GM19438 (cell line): ENCODE data around the gene ZNF148.

Source experiments
- ATAC-seq: cut with Tn5 transposase; IDR thresholded peaks from one replicate; pipeline ENCODE4 v1.9.1; 2021; ENCODE audit warnings: low read depth; ENCODE audit not compliant: unreplicated experiment

Gene ZNF148

DNA sequence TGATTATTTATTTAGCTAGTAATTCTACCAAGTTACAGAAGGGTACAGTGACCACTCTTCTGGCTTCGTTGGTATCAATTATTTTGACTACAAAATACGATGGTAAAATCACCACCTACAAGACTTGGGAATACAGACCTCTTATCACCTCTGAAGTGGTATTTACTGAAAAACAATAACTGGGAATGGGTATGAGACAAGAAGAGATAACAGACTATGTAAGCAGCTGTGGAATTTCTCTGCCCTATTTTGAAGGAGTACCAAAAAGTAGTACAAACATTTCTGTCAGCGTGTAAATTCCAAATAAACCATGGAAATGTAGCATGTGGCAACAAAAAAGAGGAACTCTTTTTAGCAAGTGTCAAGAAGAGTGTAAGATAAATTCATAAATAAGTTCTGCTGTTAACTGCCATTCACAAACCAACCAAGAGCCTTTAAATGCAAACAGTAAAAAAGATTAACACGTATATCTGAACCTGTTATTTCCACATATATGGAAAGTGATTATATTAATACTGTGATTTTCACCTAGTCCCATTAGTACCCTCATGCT, 85.6 kb downstream of the ZNF148 start:
- no peak for ATAC-seq

DNA sequence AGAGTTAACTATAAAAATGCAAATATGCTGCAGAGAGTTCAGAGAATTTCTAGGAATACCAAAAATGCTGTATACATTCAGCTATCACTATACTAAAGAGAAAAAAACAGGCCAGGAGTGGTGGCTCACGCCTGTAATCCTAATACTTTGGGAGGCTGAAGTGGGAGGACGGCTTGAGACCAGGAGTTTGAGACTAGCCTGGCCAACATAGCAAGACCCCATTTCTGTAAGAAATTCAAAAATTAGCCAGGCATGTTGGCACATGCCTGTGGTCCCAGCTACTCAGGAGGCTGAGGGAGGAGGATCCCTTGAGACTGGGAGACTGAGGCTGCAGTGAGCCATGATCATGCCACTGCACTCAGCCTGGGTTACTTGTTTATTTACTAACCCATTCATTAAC, 87.9 kb downstream of the ZNF148 start:
- no peak for ATAC-seq

DNA sequence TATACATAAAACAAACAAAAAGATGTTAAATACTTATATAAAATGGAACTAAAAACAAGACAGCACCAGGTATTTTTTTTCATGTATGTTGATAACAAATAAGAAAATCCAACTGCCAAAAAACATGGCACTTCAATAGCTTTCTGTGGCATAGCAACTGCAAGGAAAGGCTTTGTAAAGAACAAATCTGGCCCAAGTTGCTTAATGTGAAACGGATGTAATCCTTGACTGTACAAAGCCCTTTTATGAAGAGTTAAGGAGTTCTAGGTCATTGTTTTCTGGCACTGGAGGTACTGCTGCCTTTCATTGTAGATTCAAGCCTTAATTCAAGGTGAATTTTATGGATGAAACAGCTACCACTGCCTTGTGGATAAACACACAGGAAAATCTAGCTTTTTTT, 93.7 kb downstream of the ZNF148 start:
- ATAC-seq: no peak

DNA sequence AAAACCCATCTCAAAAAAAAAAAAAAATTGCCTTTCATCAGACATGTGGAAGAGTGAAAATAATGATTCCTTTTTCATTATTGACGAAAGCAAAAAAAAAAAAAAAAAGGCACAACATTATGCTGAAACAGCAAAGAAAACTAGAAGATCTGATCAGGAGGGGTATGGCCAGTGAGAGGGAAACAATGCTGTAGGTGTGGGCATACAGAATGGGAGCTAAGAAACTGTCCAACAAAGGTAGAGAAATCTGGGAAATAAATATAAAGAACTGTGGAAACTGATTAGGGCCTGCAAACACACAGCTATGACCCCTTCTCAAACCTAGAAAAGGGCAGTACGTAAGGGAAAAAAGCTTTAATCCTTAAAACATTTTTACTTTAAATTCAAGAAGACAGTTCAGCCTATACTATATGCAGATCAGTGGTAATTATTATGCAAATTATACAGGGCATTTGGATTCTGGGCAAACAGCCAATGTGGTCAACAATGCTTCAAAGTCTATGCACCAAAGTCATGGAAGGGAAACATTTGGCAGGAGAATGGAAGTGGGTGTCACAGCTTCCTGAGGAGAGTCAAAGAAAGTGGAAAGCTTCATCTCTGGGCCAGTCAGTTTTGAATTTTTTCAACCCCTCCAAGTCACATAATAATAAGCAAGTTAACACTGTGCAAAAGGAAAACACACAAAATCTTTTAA, 94.3 kb downstream of the ZNF148 start:
- no peak for ATAC-seq

DNA sequence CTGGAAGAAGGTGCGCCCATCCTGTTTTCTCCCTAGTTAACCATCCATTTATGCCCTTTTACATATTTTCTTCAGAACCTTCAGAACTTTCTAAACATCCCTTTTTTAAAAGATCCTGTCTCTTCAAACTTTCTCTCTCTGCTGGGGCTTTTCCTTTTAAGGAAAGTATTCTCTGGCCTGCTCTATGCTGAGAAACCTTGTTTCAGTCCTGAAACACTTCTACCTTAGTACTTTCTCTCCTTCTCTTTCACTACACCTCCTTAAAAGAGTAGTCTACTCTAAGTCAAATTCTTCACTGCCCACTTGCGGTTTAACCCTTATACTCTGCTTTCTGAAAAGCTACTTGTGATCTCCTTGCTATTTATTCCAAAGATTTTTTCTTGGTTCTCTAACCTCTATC, 97.0 kb downstream of the ZNF148 start:
- ATAC-seq: no peak

DNA sequence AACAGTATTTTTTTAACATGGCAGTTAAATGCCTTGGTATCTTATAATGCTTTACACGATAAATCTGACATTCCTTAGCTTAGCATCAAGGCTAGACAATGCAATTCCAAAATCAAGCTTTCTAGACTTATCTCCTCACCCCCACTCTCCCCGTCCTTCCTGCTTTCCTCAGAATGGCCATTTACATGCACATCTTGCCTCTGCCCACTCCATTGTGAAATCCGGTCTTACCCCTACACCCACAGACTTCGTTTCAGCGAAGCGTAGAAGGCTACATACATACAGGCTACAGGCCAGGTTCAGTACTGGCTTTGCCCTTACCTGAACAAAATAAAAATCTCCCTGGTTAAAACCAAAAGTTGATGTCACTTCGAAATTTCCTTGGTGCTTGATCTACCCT, 104.0 kb downstream of the ZNF148 start:
- no peak for ATAC-seq

DNA sequence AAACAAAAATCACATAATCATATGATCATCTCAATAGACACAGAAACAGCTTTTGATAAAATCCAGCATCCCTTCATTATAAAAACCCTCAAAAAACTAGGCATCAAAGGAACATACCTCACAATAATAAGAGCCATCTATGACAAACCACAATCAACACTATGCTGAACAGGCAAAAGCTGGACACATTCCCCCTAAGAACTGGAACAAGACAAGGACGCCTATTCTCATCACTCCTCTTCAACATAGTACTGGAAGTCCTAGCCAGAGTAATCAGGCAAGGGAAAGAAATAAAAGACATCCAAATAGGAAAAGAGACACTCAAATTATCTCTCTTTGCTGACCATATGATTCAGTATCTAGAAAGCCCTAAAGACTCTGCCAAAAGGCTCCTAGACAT, 107.7 kb downstream of the ZNF148 start:
- ATAC-seq: no peak

DNA sequence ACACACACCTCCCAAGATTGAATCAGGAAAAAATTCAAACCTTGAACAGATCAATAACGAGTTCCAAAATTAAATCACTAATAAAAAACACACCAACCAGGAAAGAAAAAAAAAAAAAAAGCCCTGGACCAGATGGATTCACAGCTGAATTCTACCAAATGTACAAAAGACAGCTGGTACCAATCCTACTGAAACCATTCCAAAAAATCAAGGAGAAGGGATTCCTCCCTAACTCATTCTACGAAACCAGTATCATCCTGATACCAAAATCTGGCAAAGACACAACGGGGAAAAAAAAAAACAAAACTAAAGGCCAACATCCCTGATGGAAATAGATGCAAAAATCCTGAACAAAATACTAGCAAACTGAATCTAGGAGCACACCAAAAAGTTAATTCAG, 108.2 kb downstream of the ZNF148 start:
- ATAC-seq: no peak

DNA sequence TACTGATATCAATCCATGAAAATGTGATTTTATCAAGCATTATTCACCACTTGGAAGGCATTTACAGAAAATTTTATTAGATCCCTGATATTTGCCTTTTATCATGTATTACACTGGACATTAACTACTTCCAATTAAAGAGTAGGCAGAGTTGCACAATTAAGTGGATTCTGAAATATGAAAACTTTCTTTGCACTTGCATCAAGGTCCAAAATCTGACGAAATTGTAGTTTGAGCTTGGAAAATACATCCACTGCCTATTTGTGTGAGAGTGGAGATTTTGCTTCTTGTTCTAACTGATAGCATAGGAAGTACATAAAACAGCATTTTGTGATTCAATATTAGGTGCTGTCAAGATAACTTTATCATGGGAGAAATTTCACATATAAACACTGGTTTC, 113.0 kb downstream of the ZNF148 start:
- no peak for ATAC-seq

DNA sequence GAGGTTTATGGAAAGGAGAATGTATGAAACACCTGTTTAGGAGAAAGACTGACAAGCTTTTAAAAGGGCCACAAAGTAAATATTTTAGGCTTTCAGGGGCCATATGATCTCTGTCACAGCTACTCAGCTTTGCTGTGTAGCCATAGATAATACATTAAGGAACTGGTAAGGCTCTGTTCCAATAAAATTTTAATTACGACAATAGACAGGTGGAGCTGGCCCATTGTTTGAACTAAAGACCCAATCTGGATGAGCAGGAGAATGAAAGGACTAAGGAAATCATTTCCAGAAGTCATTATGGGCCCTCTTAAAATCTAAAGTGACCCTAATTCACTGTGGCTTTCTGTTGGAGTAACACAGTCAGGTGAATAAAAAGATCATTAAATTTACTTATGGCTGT, 114.1 kb downstream of the ZNF148 start:
- no peak for ATAC-seq

DNA sequence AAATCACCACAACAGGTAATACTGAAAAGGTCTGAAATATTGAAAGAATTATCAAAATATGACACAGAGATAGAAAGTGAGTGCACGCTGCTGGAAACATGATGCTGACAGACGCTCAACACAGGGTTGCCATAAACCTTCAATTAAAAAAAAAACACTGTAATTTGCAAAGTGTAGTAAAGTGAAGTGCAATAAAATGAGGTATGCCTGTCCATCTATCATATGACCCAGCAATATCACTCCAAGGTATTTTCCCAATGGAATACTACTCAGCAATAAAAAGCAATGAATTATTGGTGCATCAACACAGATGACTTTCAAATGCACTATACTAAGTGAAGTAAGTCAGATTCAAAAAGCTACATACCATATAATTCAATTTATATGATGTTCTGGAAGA, 115.0 kb downstream of the ZNF148 start:
- ATAC-seq: no peak

DNA sequence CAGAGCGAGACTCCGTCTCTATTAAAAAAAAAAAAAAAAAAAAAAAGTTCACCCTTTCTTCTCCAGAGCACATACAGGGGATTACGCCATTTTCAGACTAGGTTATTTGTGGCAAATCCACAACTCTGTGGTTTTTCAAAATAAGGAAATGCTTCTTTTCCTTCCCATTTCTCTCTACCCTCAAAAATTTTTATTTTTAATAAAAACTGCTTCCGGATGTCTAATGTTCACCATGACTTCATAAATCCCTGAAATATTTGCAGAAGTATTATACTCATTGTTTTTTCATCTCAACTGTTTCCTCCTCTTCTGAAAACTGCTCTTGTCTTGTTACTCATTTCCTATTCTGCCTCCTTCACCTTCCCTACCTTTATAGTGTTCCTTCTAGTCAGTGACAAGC, 117.6 kb downstream of the ZNF148 start:
- ATAC-seq: no peak

DNA sequence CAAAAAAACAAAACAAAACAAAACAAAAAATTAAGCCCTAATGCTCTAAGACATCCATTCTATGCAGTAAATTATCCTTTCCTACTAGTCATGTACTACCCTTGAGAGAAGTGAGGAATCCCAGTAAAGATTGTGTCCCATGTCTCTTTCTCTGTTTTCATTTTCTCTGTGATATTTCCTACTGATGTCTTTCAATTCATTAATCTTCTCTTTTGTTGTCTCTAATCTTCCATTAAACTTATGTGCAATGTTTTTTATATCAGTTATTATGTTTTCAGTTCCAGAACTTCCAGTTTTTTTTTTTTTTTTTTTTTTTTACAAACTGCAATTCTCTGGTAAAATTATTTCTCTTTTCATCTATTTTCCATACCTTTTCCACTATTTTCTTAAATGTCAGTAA, 118.5 kb downstream of the ZNF148 start:
- no peak for ATAC-seq

DNA sequence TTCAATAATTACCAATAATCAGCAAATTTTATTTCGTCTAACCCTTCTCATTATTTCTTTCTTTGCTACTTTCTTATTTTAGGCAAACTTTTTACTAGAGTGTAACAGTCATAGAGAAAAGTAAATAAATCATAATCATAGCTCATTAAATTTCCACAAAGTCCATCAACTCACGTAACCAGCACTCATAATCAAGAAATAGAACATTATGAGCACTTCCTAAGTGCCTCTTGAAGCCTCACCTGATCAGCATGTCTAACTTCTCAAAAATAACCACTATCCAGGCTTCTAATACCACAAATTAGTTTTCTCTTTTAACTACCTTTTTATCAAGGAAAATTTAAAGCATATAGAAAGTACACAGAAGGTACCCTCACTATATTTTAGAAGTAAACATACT, 124.2 kb downstream of the ZNF148 start:
- ATAC-seq: no peak

DNA sequence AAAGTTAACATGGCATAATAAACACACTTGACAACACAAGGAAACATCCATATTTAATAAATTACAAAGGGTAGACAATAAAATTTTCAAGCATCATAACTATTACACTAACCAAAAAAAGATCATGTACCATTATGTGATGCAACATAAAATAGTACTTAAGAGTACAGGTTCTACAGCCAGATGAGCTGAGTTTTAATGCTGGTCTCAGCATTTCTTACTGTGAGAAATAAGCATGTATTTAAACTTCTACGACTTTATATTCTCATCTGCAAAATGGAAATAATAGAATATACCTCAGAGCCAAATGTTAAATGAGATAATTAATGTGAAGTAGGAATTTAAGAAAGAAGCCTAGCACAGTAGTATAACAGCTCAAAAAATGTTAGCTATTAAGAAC, 128.9 kb downstream of the ZNF148 start:
- ATAC-seq: no peak

DNA sequence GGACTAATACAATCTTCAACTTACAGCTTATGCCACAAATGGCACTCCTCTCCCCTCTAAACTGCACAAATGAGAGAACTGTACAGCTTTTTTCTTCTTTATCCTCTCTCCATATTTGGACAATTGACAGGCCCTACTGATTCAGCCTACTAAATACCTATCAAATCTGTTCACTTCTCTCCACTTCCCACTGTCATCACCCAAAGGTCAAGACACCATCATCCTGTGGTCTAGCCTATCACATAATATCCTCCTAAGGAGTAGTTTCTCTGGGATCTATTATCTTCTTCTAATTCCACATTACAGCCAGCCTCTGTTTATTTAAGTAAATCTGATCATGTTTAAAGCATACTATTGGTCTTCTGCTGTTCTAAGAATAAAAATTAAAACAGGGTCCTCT, 129.6 kb downstream of the ZNF148 start:
- ATAC-seq: no peak

DNA sequence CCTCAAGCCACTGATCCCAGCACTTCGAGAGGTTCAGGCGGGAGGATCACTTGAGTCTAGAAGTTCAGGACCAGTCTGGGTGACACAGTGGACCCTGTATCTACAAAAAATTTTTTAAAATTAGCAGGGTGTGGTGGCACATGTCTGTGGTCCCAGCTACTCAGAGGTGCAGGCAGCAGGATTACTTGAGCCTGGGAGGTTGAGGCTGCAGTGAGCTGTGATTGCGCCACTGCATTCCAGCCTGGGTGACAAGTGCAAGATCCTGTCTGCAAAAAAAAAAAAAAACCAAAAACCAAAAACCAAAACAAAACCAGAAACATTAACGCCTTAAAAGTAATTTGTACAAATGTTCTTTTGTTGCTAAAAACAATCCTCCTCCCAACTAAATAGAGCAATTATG, 134.6 kb downstream of the ZNF148 start:
- ATAC-seq: no peak

DNA sequence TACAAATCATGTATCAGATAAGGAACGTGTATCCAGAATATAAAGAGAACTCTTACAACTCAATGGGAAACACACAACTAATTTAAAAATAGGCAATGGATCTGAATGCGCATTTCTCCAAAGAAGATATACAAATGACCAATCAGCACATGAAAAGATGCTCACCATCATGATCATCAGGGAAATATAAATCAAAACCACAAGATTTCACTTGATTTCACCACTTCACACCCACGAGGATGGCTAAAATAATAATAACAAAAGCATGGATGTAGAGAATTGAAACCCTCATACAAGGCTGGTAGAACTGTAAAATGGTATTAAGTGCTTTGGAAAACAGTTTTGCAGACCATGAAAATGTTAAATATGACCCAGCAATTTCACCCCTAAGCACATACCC, 135.9 kb downstream of the ZNF148 start:
- ATAC-seq: no peak

DNA sequence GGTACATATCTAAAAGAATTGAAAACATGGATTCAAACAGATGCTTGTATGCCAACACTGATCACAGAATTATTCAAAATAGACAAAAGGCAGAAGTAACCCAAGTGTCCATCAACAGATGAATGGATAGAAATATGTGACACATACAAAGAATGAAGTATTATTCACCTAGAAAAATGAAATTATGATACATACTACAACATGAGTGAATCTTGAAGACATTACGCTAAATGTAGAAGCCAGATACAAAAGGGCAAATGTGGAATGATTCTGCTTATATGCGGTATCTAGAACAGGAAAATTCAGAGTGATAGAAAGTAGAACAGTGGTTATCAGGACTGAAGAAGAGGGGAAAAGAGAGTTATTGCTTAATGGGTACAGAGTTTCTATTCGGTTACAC, 136.4 kb downstream of the ZNF148 start:
- no peak for ATAC-seq

DNA sequence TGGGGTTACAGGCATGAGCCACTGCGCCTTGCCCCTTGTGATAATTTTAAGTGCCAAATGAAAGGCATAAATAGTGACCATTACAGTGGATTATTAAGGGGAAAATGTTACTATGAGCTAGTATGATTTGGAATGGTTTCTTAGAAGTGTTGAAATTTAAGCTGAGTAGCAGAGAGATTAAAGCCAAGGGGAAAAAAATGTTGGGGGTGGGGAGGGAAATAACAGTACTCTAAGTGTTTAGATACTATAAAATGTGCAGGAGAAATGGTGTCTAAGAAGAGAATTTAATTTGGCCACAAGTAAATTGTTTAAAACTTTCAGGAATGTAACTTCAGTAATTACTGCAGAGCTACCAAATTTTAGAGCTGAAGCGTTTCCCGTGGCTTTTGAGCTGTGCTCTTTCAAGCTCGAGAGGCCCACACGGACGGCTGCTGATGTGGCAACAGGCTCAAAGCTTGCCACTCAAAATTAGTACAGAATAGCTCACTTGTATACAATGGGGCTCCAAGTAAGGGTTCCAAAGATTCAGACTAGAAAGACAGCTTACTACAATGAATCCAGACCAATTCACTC, 138.7 kb downstream of the ZNF148 start:
- ATAC-seq: no peak

DNA sequence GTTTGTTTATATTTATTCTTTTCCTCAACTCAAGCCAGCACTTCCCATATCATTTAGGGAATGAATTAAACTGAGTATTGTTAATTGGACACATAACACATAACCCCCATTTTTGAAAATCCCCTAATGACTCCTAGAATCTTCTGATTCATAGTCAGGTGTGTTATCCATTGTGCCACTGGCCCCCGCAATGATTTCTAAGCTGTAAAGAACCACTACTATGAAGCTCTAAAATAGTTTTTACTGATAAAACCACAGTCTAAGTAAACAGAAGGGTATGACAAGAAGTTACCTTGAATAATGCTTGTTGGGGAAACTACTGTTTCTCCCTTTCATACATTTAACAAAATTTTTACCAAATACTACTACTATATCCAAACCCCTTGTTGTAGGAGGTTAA, 140.3 kb downstream of the ZNF148 start:
- no peak for ATAC-seq

DNA sequence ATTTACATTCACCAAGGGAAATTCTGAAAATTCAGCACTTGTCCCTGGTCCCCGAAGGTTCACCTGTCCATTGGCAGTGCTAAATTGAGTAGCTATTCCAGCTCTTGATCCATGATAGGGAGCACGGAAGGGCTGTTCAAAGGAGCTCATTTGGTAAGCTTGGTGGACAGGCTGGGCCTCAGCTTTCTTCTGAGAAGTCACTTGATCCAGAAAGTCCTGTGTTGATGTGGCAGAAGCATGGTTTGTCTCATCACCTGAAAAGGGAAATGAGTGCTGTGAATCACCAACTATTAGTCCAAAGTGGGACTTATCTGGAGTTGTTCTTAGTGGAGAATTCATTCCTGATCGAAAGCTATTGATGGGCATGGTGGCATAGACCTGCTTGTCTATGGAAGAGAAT, 142.7 kb downstream of the ZNF148 start:
- ATAC-seq: no peak

DNA sequence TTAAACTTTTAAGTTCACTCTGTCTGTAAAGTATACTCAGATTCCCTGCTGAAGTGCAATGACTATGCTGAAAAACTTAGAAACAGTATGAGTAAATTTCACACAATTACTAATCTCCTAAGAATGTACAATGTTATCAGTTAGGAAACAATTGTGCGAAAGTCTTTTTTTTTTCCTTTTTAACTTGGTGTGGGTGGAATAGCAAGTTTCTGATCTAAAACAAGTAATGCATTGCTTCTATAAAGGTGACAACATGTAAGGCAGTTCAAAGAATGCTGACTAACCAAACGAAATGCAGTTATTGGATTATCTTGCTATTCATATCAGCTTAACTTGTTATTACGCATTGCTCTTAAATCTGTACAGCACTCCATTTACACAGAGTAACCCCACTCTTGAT, 143.2 kb downstream of the ZNF148 start:
- ATAC-seq: no peak
